Neural cell (in vitro differentiated cells): Measurements from ENCODE around the gene KIF16B.

Experiments
- CTCF ChIP-seq: fragments of 450-650 bp; IDR thresholded peaks from 2 replicates; pipeline ENCODE4 v1.5.1; 2014; ENCODE audit warnings: antibody characterized with exemption, mild to moderate bottlenecking, moderate library complexity; ENCODE audit not compliant: poor library complexity, severe bottlenecking
- EP300 ChIP-seq: fragments of 450-650 bp; conservative IDR thresholded peaks from 2 replicates; pipeline ENCODE4 v1.6.1; 2014; ENCODE audit warnings: antibody characterized with exemption, mild to moderate bottlenecking, moderate library complexity; ENCODE audit not compliant: poor library complexity, severe bottlenecking
- EZH2 ChIP-seq: fragments of 200-600, 300-800 bp; shearing (Covaris generic), sonication (generic); IDR thresholded peaks from 2 replicates; pipeline ENCODE4 v1.6.1; 2014; ENCODE audit warnings: antibody characterized with exemption, low read length, borderline replicate concordance, mild to moderate bottlenecking; ENCODE audit not compliant: insufficient read depth, poor library complexity, severe bottlenecking
- REST ChIP-seq: IDR thresholded peaks from 2 replicates; pipeline ENCODE4 v1.6.1; 2012; ENCODE audit warnings: borderline replicate concordance
- TAF1 ChIP-seq: IDR thresholded peaks from 2 replicates; pipeline ENCODE4 v1.6.1; 2012; ENCODE audit warnings: low read depth

DNA sequence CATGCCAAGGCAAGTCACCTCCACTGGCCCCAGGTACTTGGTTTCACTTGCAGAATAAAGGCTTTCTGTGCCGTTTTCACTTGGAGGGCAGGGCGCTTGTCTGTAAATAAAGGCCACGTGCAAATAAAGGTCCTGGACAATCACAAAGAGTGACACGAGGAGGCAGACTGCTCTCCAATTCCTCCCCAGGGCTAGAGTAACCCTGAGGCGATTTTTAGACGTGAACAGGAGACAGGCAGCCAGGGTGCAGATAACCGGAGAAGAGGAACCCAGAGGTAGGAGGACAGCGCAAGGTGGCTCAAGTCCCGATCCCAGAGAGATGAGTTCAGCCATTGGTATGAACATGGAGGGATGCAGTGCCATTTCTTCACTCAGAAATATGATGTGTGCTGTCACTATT lies 327.4 kb downstream of the KIF16B start:
- no peak for TF ChIP-seq EP300
- no peak for TF ChIP-seq EZH2
- TF ChIP-seq CTCF = no peak
- no peak for TF ChIP-seq REST
- no peak for TF ChIP-seq TAF1
